BLaER1 (cell line): ENCODE data around the gene SCN5A.
A peak's percentile ranks its signal among the peaks of the same experiment; 100 is the strongest.

Source experiments
- H3K27ac ChIP-seq: shearing (Covaris generic); formaldehyde crosslinking; 2 replicates; pipeline ENCODE4 v1.8.1; 2022
- H3K27me3 ChIP-seq: shearing (Covaris generic); formaldehyde crosslinking; 2 replicates; pipeline ENCODE4 v1.8.1; 2022
- H3K36me3 ChIP-seq: shearing (Covaris generic); formaldehyde crosslinking; 2 replicates; pipeline ENCODE4 v1.8.1; 2022
- H3K4me1 ChIP-seq: shearing (Covaris generic); formaldehyde crosslinking; 2 replicates; pipeline ENCODE4 v1.8.1; 2022
- H3K4me2 ChIP-seq: shearing (Covaris generic); formaldehyde crosslinking; 2 replicates; pipeline ENCODE4 v1.8.1; 2022
- H3K4me3 ChIP-seq: shearing (Covaris generic); formaldehyde crosslinking; 2 replicates; pipeline ENCODE4 v1.8.1; 2022
- H3K9ac ChIP-seq: shearing (Covaris generic); formaldehyde crosslinking; 2 replicates; pipeline ENCODE4 v1.8.1; 2022
- H3K9me3 ChIP-seq: shearing (Covaris generic); formaldehyde crosslinking; 2 replicates; pipeline ENCODE4 v1.8.1; 2022
- H4K20me1 ChIP-seq: shearing (Covaris generic); formaldehyde crosslinking; 2 replicates; pipeline ENCODE4 v1.8.1; 2022
- Cebpa-rat ChIP-seq: shearing (Covaris generic); IDR thresholded peaks from 2 replicates; pipeline ENCODE4 v1.8.1; 2022

SCN5A gene

GRCh38 chr3:38648024-38648658 is 1.3 kb downstream of the SCN5A start:
- Histone ChIP-seq H3K4me2 (peak overlapping the region; percentile 99; the same call in 1 of the 2 replicates), H3K27ac (no peak overlapping the region), H3K9ac (no peak overlapping the region), H3K4me1 (peaks cover 16% of the 10 kb centered on the region), H3K36me3 (no peaks in the 10 kb centered on the region), H3K9me3 (no peaks in the 10 kb centered on the region), H3K4me3 (no peak overlapping the region), H4K20me1 (no peaks in the 10 kb centered on the region), H3K27me3 (peaks cover 13% of the 10 kb centered on the region)
- no peak for TF ChIP-seq Cebpa-rat

GRCh38 chr3:38647217-38647970 is 2.1 kb downstream of the SCN5A start:
- Histone ChIP-seq H3K4me1 (peaks cover 23% of the 10 kb centered on the region), H3K4me3 (no peak overlapping the region), H3K36me3 (no peaks in the 10 kb centered on the region), H4K20me1 (no peaks in the 10 kb centered on the region), H3K9me3 (no peaks in the 10 kb centered on the region), H3K9ac (no peak overlapping the region), H3K27ac (no peak overlapping the region), H3K27me3 (peaks cover 13% of the 10 kb centered on the region), H3K4me2 (no peak overlapping the region)
- no peak for TF ChIP-seq Cebpa-rat

- no peak overlapping the region for H3K4me3 ChIP-seq
- H3K27me3 ChIP-seq, result peaks cover 13% of the 10 kb centered on the region
- H3K4me2 ChIP-seq, result no peak overlapping the region
- no peak for TF ChIP-seq Cebpa-rat
- no peaks in the 10 kb centered on the region for H3K9me3 ChIP-seq
- peaks cover 23% of the 10 kb centered on the region for H3K4me1 ChIP-seq
- H4K20me1 ChIP-seq, result no peaks in the 10 kb centered on the region
- no peaks in the 10 kb centered on the region for H3K36me3 ChIP-seq
- H3K9ac ChIP-seq, result no peak overlapping the region
- H3K27ac ChIP-seq, result no peak overlapping the region
Measured at GRCh38 chr3:38646630-38647029, 2.9 kb downstream of the SCN5A start.

- H3K9ac ChIP-seq, result no peak overlapping the region
- no peaks in the 10 kb centered on the region for H3K9me3 ChIP-seq
- H3K4me2 ChIP-seq, result no peak overlapping the region
- TF ChIP-seq Cebpa-rat, result no peak
- no peak overlapping the region for H3K27ac ChIP-seq
- H3K4me1 ChIP-seq, result peaks cover 23% of the 10 kb centered on the region
- H3K27me3 ChIP-seq, result peaks cover 13% of the 10 kb centered on the region
- no peaks in the 10 kb centered on the region for H3K36me3 ChIP-seq
- no peak overlapping the region for H3K4me3 ChIP-seq
- no peaks in the 10 kb centered on the region for H4K20me1 ChIP-seq
Measured at GRCh38 chr3:38646062-38646461, 3.4 kb downstream of the SCN5A start.

GRCh38 chr3:38645601-38646000 is 3.9 kb downstream of the SCN5A start:
- Histone ChIP-seq H3K27me3 (peaks cover 13% of the 10 kb centered on the region), H3K9ac (no peak overlapping the region), H4K20me1 (no peaks in the 10 kb centered on the region), H3K9me3 (no peaks in the 10 kb centered on the region), H3K4me2 (no peak overlapping the region), H3K27ac (no peak overlapping the region), H3K36me3 (no peaks in the 10 kb centered on the region), H3K4me1 (peaks cover 23% of the 10 kb centered on the region), H3K4me3 (no peak overlapping the region)
- TF ChIP-seq Cebpa-rat, result no peak

GRCh38 chr3:38645076-38645475 is 4.4 kb downstream of the SCN5A start:
- Histone ChIP-seq H3K4me1 (peaks cover 20% of the 10 kb centered on the region), H3K27ac (no peak overlapping the region), H3K4me2 (no peak overlapping the region), H3K4me3 (no peak overlapping the region), H3K36me3 (no peaks in the 10 kb centered on the region), H3K9me3 (no peaks in the 10 kb centered on the region), H4K20me1 (no peaks in the 10 kb centered on the region), H3K27me3 (peaks cover 10% of the 10 kb centered on the region), H3K9ac (no peak overlapping the region)
- TF ChIP-seq Cebpa-rat, result no peak

- Histone ChIP-seq H3K4me3 (no peak overlapping the region), H3K9me3 (no peaks in the 10 kb centered on the region), H3K4me2 (no peak overlapping the region), H4K20me1 (no peaks in the 10 kb centered on the region), H3K4me1 (peaks cover 17% of the 10 kb centered on the region), H3K27me3 (peaks cover 7% of the 10 kb centered on the region; the same call in 1 of the 2 replicates), H3K9ac (no peak overlapping the region), H3K27ac (no peak overlapping the region), H3K36me3 (no peaks in the 10 kb centered on the region)
- no peak for TF ChIP-seq Cebpa-rat
Measured at GRCh38 chr3:38644662-38645053, 4.8 kb downstream of the SCN5A start.

GRCh38 chr3:38644016-38644661 is 5.3 kb downstream of the SCN5A start:
- no peaks in the 10 kb centered on the region for H4K20me1 ChIP-seq
- H3K9ac ChIP-seq, result no peak overlapping the region
- no peak for TF ChIP-seq Cebpa-rat
- H3K9me3 ChIP-seq, result no peaks in the 10 kb centered on the region
- H3K4me2 ChIP-seq, result no peak overlapping the region
- no peak overlapping the region for H3K27ac ChIP-seq
- peaks cover 16% of the 10 kb centered on the region for H3K4me1 ChIP-seq
- H3K36me3 ChIP-seq, result no peaks in the 10 kb centered on the region
- H3K4me3 ChIP-seq, result no peak overlapping the region
- H3K27me3 ChIP-seq, result peaks cover 6% of the 10 kb centered on the region; the same call in 1 of the 2 replicates

- TF ChIP-seq Cebpa-rat, result no peak
- Histone ChIP-seq H3K4me2 (no peak overlapping the region), H3K9ac (no peak overlapping the region), H3K4me3 (no peak overlapping the region), H3K27me3 (peaks cover under 1% of the 10 kb centered on the region; the same call in 1 of the 2 replicates), H3K36me3 (no peaks in the 10 kb centered on the region), H3K27ac (no peak overlapping the region), H4K20me1 (no peaks in the 10 kb centered on the region), H3K9me3 (no peaks in the 10 kb centered on the region), H3K4me1 (peaks cover 14% of the 10 kb centered on the region)
Measured at GRCh38 chr3:38643592-38643991, 5.9 kb downstream of the SCN5A start.

GRCh38 chr3:38643090-38643489 is 6.4 kb downstream of the SCN5A start:
- no peaks in the 10 kb centered on the region for H4K20me1 ChIP-seq
- H3K9me3 ChIP-seq, result no peaks in the 10 kb centered on the region
- H3K4me1 ChIP-seq, result peaks cover 15% of the 10 kb centered on the region
- H3K9ac ChIP-seq, result no peak overlapping the region
- H3K4me2 ChIP-seq, result peak overlapping the region; percentile 17; the same call in 1 of the 2 replicates
- no peak overlapping the region for H3K4me3 ChIP-seq
- H3K27ac ChIP-seq, result no peak overlapping the region
- no peaks in the 10 kb centered on the region for H3K36me3 ChIP-seq
- H3K27me3 ChIP-seq, result no peaks in the 10 kb centered on the region
- no peak for TF ChIP-seq Cebpa-rat
